Chondrocyte (in vitro differentiated cells): ENCODE results near the gene ANO2. TPM values are rescaled to one million over a fixed set of nuclear protein-coding genes. Genes with fewer than 3 reads are reported as not detected.

Source experiments
- DNase-seq: peaks from one replicate; pipeline ENCODE4 v3.0.0; 2021; ENCODE audit warnings: mixed read lengths, low spot score
- H3K27ac Mint-ChIP-seq: one replicate; pipeline ENCODE4 v1.8.0; 2021; ENCODE audit warnings: mild to moderate bottlenecking, moderate library complexity, mixed read lengths; ENCODE audit not compliant: unreplicated experiment
- H3K27me3 Mint-ChIP-seq: 2 replicates; pipeline ENCODE4 v1.8.0; 2021; ENCODE audit warnings: low read depth, mixed read lengths
- H3K36me3 Mint-ChIP-seq: 2 replicates; pipeline ENCODE4 v1.8.0; 2021; ENCODE audit warnings: low read depth, mixed read lengths
- H3K4me1 Mint-ChIP-seq: 2 replicates; pipeline ENCODE4 v1.8.0; 2021; ENCODE audit warnings: low read depth, mild to moderate bottlenecking, mixed read lengths
- H3K4me3 Mint-ChIP-seq: one replicate; pipeline ENCODE4 v1.8.0; 2021; ENCODE audit warnings: mild to moderate bottlenecking, moderate library complexity, mixed read lengths; ENCODE audit not compliant: unreplicated experiment
- H3K9me3 Mint-ChIP-seq: 2 replicates; pipeline ENCODE4 v1.8.0; 2021; ENCODE audit warnings: low read depth, mixed read lengths
- total RNA-seq: library from RNA; stranded (reverse); gene quantifications from 3 replicates; pipeline ENCODE4 v1.2.1, GENCODE V29; 2021
- TF ChIP-seq, protein P1 (sequence below): fragments of 200-600 bp; sonication (generic); IDR thresholded peaks from 2 replicates; pipeline ENCODE4 v1.5.0; 2021; ENCODE audit warnings: antibody characterized with exemption, mild to moderate bottlenecking, moderate library complexity

The ANO2 gene
- total RNA-seq, 1 donor from 2014 or later = 0.47 TPM

DNA sequence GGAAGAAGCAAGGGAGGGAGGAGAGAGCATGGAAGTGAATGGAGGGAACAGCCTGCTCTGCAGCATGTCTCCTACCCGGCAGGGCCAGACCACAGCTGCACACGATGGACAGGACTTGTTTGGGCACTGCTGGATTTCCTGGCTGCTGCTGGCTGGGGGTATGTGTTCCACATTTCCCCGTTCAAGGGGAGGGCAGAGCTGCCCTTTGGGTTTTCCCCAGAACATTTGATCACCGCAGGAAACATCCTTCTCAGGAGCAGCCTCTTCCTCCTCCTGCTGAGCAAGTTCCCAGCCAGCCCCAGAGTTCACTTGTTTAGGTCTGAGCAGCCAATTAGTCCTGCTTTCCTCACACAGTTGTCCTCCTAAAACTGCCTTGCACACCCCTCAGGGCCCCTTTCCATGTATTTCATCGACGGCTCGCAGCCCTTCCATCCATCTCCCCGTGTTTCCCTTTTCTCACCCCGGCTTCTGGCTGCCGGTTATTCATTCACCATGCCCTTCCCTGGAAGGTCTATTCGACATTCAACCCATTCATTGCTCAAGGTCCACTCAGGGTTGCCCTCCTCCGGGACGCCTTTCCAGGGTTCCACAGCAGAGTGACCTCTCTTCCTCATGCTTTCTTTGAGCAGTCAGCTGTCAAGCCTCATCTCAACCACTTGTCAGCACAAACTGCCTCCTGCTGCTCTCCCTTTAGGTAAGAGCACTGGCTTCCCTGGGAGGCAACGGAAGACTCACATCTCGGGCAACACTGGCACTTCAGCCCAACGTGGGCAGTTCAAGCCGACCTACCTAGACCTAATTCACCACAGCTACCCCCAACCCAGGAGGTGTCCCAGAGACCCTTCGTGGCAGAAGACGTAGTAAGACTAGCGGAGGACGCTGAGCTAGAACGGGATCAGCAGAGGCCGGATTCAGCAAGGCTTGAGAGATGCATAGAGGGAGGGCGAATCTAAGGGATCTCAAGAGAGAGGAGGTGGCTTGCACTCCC, 20.1 kb upstream of the ANO2 start:
- TF ChIP-seq, protein P1, sequence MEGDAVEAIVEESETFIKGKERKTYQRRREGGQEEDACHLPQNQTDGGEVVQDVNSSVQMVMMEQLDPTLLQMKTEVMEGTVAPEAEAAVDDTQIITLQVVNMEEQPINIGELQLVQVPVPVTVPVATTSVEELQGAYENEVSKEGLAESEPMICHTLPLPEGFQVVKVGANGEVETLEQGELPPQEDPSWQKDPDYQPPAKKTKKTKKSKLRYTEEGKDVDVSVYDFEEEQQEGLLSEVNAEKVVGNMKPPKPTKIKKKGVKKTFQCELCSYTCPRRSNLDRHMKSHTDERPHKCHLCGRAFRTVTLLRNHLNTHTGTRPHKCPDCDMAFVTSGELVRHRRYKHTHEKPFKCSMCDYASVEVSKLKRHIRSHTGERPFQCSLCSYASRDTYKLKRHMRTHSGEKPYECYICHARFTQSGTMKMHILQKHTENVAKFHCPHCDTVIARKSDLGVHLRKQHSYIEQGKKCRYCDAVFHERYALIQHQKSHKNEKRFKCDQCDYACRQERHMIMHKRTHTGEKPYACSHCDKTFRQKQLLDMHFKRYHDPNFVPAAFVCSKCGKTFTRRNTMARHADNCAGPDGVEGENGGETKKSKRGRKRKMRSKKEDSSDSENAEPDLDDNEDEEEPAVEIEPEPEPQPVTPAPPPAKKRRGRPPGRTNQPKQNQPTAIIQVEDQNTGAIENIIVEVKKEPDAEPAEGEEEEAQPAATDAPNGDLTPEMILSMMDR = no peak
- no peak for DNase-seq
- Mint-ChIP-seq H3K36me3 (no peaks in the 10 kb centered on the region), H3K27ac (no peak overlapping the region), H3K4me3 (no peak overlapping the region), H3K9me3 (no peaks in the 10 kb centered on the region), H3K4me1 (peaks cover 16% of the 10 kb centered on the region), H3K27me3 (peaks cover 20% of the 10 kb centered on the region)

DNA sequence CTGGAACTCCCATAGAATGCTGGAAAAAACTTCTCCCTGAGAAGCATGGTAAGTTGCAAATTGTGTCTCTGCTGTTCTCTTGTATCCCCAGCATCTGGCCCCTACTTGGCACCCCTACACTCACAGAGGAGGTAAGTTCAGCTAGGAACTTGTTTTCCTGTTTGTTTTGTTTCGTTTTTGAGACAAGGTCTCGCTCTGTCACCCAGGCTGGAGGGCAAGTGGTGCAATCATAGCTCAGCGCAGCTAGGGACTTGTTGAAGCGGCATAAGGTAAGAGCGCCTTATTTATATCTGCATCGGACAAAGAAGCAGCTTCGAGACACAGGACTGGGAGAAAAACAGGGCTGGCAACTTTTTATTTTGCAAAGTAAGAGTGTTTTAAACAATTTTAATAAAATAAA, 18.5 kb upstream of the ANO2 start:
- Mint-ChIP-seq H3K27ac (no peak overlapping the region), H3K4me3 (no peak overlapping the region), H3K4me1 (peaks cover 16% of the 10 kb centered on the region), H3K9me3 (no peaks in the 10 kb centered on the region), H3K36me3 (no peaks in the 10 kb centered on the region), H3K27me3 (peaks cover 20% of the 10 kb centered on the region)
- no peak for DNase-seq
- TF ChIP-seq, protein P1 = no peak

DNA sequence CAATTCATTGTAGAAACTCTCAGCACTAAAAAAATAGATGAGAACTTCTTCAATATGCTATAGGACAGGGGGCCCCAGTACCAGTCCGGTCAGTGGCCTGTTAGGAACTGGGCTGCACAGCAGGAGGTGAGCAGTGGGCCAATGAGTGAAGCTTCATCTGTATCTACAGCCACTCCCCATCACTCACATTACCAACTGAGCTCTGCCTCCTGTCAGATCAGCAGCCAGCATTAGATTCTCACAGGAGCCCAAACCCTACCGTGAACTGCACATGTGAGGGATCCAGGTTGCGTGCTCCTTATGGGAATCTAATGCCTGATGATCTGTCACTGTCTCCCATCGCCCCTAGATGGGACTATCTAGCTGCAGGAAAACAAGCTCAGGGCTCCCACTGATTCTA, 15.7 kb upstream of the ANO2 start:
- peaks cover 23% of the 10 kb centered on the region for H3K27me3 Mint-ChIP-seq
- no peak for DNase-seq
- H3K27ac Mint-ChIP-seq = no peak overlapping the region
- H3K4me3 Mint-ChIP-seq = no peak overlapping the region
- H3K4me1 Mint-ChIP-seq = peaks cover 13% of the 10 kb centered on the region
- H3K9me3 Mint-ChIP-seq = peaks cover 2% of the 10 kb centered on the region
- H3K36me3 Mint-ChIP-seq = no peaks in the 10 kb centered on the region
- TF ChIP-seq, protein P1 = no peak

DNA sequence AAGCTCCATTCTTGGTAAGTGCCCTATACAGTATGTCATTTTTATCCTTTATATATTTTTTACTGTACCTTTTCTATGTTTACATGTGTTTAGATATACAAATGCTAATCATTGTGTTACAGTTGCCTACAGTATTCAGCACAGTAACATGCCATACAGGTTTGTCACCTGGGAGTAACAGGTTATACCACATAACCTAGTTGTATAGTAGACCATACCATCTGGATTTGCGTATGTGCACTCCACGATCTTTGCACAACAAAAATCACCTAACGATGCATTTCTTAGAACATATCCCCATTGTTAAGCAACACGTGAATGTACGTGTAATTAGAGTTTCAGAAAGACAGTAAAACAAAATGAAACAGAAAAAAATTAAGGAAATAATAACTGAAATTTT, 11.9 kb upstream of the ANO2 start:
- Mint-ChIP-seq H3K27me3 (peaks cover 19% of the 10 kb centered on the region), H3K4me1 (no peaks in the 10 kb centered on the region), H3K4me3 (no peak overlapping the region), H3K27ac (no peak overlapping the region), H3K36me3 (no peaks in the 10 kb centered on the region), H3K9me3 (peaks cover 2% of the 10 kb centered on the region)
- TF ChIP-seq, protein P1 = no peak
- no peak for DNase-seq

DNA sequence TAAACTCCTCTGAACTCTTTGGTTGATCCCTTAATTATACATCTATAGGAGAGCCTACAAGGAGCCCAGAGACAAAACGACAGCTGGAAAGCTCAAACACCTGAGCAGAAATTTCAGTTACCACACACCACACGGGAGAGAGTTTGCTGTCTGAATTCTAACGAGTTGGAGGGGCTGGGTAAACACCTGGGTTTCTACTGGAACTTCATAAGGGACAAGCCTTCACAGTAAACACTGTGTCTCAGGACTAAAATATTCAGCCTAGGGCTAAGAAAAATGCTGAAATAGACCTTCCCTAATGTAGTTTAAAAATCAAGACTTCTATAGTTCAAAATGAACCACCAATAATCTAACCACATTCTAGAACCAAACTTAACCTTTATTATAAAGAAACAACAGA, 9.6 kb upstream of the ANO2 start:
- Mint-ChIP-seq H3K9me3 (peaks cover 2% of the 10 kb centered on the region), H3K27me3 (peaks cover 22% of the 10 kb centered on the region)

More for the DNA sequence above, 9.6 kb upstream of the ANO2 start:
- DNase-seq = no peak
- Mint-ChIP-seq H3K4me1 (no peaks in the 10 kb centered on the region), H3K4me3 (no peak overlapping the region), H3K36me3 (no peaks in the 10 kb centered on the region), H3K27ac (no peak overlapping the region)
- TF ChIP-seq, protein P1 = no peak
